WERI-Rb-1 (cell line): ENCODE results near the gene ADCY5.

Source experiments
- DNase-seq: peaks from one replicate; pipeline ENCODE4 v3.0.0-alpha.2; 2020
- H3K27ac ChIP-seq: fragments of 250-450 bp; sonication (Bioruptor Pico); 2 replicates; pipeline ENCODE4 v1.5.1; 2020; ENCODE audit warnings: mild to moderate bottlenecking, moderate library complexity
- H3K27me3 ChIP-seq: fragments of 250-450 bp; sonication (Bioruptor Pico); 2 replicates; pipeline ENCODE4 v1.5.1; 2021; ENCODE audit warnings: mild to moderate bottlenecking, low read depth, moderate library complexity; ENCODE audit not compliant: insufficient read depth, severe bottlenecking
- H3K36me3 ChIP-seq: fragments of 250-450 bp; sonication (Bioruptor Pico); 2 replicates; pipeline ENCODE4 v1.5.1; 2020; ENCODE audit warnings: mild to moderate bottlenecking, moderate library complexity
- H3K4me3 ChIP-seq: 2 replicates; pipeline ENCODE4 v1.5.1; 2011; ENCODE audit warnings: low read depth, mild to moderate bottlenecking, control low read depth, low read length
- H3K9me3 ChIP-seq: fragments of 250-450 bp; sonication (Bioruptor Pico); 2 replicates; pipeline ENCODE4 v1.5.1; 2021; ENCODE audit warnings: mild to moderate bottlenecking, moderate library complexity; ENCODE audit not compliant: severe bottlenecking
- TF ChIP-seq, protein P1 (sequence below): IDR thresholded peaks from 2 replicates; pipeline ENCODE4 v1.5.1; 2011; ENCODE audit warnings: low read depth, mild to moderate bottlenecking, control low read depth, inconsistent platforms, low read length

Gene ADCY5

DNA sequence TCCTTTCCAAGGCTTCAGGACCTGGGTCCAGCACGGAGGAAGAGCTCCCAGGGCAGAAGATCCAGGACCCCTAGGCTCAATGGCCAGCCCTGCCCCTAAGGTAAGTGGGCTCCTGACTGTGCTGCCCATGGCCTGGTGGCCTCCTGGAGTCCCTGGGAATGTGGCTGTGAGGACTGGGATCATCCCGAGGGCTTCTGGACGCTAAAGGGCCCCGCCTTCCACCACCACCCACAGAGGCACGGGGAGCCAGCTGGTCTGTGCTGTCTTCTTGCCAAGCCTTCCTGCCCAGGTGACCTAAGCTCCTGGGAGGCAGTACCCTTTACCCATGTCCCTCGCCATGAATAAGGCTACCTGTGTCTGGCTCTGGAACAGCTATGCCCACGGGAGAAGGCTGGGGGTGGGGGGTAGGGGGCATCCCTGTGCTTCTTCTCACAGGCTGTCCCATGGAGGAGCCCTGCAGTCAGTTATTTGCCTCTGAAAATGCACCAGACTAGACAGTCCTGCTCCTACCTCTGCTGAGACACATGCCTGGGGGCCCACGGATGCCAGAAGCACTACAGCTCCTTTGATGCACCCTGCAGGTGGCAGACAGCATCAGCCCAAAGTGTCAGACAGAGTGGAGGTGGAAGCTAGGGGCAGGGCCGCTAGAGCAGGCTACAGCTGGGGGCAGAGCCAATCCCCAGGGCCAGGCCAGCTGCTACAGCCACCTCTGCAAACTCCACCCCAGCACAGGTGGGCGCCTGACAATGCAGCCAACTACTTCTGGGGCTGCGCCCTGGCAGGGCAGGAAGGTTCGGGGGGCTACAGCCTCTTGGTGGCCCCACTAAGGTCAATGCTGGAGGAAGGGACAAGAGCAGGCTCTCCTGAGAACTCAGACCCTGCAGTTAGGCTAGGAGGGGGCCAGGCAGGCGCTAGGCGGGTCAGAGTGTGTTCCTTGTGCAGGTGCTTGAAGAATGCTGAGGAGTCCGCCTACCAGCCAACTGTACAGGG, 156.3 kb downstream of the ADCY5 start:
- H3K27ac ChIP-seq, result no peak overlapping the region
- no peak for DNase-seq
- TF ChIP-seq, protein P1, sequence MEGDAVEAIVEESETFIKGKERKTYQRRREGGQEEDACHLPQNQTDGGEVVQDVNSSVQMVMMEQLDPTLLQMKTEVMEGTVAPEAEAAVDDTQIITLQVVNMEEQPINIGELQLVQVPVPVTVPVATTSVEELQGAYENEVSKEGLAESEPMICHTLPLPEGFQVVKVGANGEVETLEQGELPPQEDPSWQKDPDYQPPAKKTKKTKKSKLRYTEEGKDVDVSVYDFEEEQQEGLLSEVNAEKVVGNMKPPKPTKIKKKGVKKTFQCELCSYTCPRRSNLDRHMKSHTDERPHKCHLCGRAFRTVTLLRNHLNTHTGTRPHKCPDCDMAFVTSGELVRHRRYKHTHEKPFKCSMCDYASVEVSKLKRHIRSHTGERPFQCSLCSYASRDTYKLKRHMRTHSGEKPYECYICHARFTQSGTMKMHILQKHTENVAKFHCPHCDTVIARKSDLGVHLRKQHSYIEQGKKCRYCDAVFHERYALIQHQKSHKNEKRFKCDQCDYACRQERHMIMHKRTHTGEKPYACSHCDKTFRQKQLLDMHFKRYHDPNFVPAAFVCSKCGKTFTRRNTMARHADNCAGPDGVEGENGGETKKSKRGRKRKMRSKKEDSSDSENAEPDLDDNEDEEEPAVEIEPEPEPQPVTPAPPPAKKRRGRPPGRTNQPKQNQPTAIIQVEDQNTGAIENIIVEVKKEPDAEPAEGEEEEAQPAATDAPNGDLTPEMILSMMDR, result no peak
- H3K36me3 ChIP-seq, result no peaks in the 10 kb centered on the region
- H3K27me3 ChIP-seq, result no peaks in the 10 kb centered on the region
- H3K9me3 ChIP-seq, result no peaks in the 10 kb centered on the region
- no peak overlapping the region for H3K4me3 ChIP-seq

DNA sequence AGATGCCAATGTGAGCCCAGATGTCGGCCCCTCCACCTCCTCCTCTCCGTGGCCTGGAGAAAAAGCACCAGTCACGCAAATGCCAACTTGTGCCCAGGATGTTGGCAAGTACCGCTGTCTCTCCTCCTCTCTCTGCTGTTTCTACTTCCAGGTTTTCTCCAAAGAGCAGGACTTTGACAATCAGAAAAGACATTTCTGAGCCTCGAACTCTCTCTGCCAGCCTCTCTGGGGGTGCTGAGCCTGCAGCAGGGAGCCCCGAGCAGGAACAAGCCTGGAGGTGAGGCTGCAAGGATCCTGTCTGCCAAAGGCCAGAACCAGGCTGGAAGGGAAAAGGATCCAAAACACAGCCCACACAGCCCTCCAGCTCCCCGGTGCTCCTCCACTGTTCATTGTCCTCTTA, 157.5 kb downstream of the ADCY5 start:
- Histone ChIP-seq H3K4me3 (no peak overlapping the region), H3K27ac (no peak overlapping the region), H3K36me3 (no peaks in the 10 kb centered on the region), H3K27me3 (no peaks in the 10 kb centered on the region), H3K9me3 (no peaks in the 10 kb centered on the region)
- TF ChIP-seq, protein P1, result no peak
- DNase-seq, result no peak

DNA sequence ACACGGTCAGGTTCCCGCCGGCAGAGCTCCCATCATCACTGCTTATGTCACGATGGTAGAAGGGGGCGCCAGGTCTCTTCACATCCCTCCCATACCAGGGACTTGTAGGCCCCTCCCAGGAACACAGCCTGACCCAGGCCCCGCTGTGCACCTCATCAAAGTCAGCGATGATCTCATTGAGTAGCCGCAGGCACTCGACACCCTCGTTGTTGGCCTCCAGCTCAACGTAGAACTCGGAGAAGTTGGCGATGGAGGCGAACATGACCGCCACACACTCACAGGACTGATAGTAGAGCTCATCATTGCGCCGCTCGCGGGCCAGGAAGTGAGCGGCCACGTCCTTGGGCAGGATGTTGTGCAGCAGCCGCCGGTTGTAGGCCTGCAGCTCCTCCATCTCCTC, 157.9 kb downstream of the ADCY5 start:
- no peak for DNase-seq

DNA sequence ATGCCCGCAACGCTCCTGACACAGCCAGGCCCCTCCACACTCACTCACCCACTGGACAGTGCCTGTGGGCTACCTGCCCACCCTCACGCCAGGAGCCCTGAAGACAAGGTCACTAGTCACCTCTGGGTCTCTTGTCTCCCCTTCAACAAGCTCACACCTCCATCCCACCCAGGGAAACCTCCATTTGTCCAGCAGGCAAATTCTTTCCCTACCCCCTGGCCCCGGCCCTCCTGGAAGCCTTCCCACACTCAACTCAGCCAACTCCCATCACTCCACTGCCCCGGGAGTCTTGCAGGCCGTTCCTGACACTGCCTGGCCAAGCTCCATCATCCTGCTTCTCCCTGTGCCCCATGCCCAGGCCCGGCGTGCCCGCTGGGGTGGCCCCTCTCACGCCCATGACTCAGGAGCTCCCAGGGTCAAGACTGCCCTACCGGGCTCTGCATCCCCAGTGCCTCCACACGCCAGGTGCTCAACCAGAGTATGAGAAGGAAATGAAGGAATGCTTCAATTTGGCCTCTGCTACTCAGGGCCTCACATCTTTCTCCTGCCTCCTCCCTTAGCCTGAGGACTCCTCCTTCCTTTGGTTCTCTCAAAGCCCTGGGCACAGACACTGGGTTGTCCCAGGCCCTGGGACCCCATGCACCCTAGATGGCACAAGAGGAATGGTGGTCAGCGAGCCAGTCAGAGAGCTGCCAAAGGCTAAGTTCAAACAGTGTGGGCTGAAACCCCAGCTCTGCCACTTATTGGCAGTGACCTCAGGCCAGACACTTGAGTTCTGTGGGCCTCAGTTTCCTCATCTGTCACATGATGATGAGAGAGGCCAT, 158.6 kb downstream of the ADCY5 start:
- no peaks in the 10 kb centered on the region for H3K9me3 ChIP-seq
- TF ChIP-seq, protein P1, result no peak
- no peak overlapping the region for H3K27ac ChIP-seq
- no peak for DNase-seq
- no peak overlapping the region for H3K4me3 ChIP-seq
- H3K27me3 ChIP-seq, result no peaks in the 10 kb centered on the region
- H3K36me3 ChIP-seq, result no peaks in the 10 kb centered on the region

More for the DNA sequence above, 157.9 kb downstream of the ADCY5 start:
- TF ChIP-seq, protein P1, result no peak
- H3K27me3 ChIP-seq, result no peaks in the 10 kb centered on the region
- no peaks in the 10 kb centered on the region for H3K9me3 ChIP-seq
- no peak overlapping the region for H3K27ac ChIP-seq
- no peaks in the 10 kb centered on the region for H3K36me3 ChIP-seq
- H3K4me3 ChIP-seq, result no peak overlapping the region

DNA sequence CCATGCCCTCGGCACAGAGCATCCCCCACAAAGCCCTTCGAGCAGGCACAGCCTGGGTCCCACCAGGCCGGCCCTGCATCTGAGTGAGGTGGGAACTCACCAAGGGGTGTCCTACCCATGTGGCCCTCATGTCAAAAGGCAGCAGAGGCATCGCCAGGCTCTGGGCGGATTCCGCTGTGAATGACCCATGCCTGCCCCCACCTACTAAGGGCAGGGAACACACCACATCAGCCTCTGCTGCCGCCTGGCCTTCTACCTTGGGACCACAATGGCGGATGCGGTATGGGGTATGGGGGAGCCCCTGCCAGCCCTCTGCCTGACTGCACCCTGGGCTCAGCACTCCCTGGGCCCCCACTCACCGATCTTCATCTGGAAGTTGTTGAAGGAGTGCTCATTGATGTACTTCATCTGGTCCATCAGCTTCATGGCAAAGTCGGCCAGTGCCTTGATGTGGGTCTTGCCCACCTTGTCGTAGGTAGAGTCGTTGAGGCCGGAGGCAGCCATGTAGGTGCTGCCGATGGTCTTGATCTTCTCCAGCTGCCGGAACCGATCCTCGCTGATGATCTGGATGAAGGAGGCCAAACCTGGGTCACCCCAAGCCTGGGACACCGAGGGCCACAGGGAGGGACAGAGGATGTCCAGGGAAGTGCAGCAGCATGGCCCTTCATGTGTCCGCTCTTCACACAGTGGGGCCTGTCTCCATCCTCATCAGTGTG, 159.3 kb downstream of the ADCY5 start:
- TF ChIP-seq, protein P1, result no peak
- Histone ChIP-seq H3K9me3 (no peaks in the 10 kb centered on the region), H3K27me3 (no peaks in the 10 kb centered on the region), H3K36me3 (no peaks in the 10 kb centered on the region), H3K27ac (no peak overlapping the region), H3K4me3 (no peak overlapping the region)
- DNase-seq, result no peak
